IMR-90 (cell line): ENCODE measurements around the gene ERP44. TPM values are rescaled to one million over a fixed set of nuclear protein-coding genes. Genes with fewer than 3 reads are reported as not detected.
A peak's percentile ranks its signal among the peaks of the same experiment; 100 is the strongest.

Source experiments
- ATAC-seq: fragments of 200-7000 bp; cut with Tn5 transposase; 2 replicates; pipeline ENCODE4 v1.9.1; 2020; ENCODE audit warnings: low read depth, mild to moderate bottlenecking, moderate library complexity
- BruUV-seq: library from RNA; stranded (reverse); fragments of 400-500 nt; replicated peaks from 2 replicates; lab custom pipeline; 2021; lab: Mats Ljungman, UMichigan
- CTCF ChIA-PET: fragments of 300-600 bp; formaldehyde crosslinking; extraction: SDS; loops from one replicate; lab custom pipeline; 2021; ENCODE audit warnings: antibody characterized with exemption; lab: Yijun Ruan, JAX
- POLR2A ChIA-PET: fragments of 300-600 bp; sonication (Branson Sonifier 250); formaldehyde crosslinking; loops from one replicate; lab custom pipeline; 2022; ENCODE audit warnings: antibody characterized with exemption; ENCODE audit not compliant: unreplicated experiment; lab: Charles Lee
- DNase-seq: peaks from one replicate; pipeline ENCODE4 v3.0.0; 2013
- H2AFZ ChIP-seq: replicated peaks from 2 replicates; pipeline ENCODE3; 2013; ENCODE audit warnings: low read length, mild to moderate bottlenecking; ENCODE audit not compliant: poor library complexity
- H2AK5ac ChIP-seq: 2 replicates; pipeline ENCODE4 v1.6.1; 2013; ENCODE audit warnings: low read depth, low read length, inconsistent platforms
- H2AK9ac ChIP-seq: replicated peaks from 2 replicates; pipeline ENCODE3; 2013; ENCODE audit warnings: mild to moderate bottlenecking, low read depth, low read length, moderate library complexity; ENCODE audit not compliant: poor library complexity
- H2BK120ac ChIP-seq: 2 replicates; pipeline ENCODE4 v1.6.1; 2013; ENCODE audit warnings: low read depth, low read length, inconsistent platforms
- H2BK15ac ChIP-seq: 3 replicates; pipeline ENCODE4 v1.6.1; 2013; ENCODE audit warnings: low read depth, low read length, inconsistent platforms
- H2BK20ac ChIP-seq: 2 replicates; pipeline ENCODE4 v1.6.1; 2013; ENCODE audit warnings: low read depth, mild to moderate bottlenecking, inconsistent platforms, low read length, moderate library complexity
- H2BK5ac ChIP-seq: 2 replicates; pipeline ENCODE4 v1.6.1; 2013; ENCODE audit warnings: mild to moderate bottlenecking, low read depth, low read length, inconsistent platforms; ENCODE audit not compliant: poor library complexity, severe bottlenecking
- H3K14ac ChIP-seq: replicated peaks from 2 replicates; pipeline ENCODE4 v1.6.1; 2013; ENCODE audit warnings: low read depth, low read length, inconsistent platforms
- H3K18ac ChIP-seq: 2 replicates; pipeline ENCODE4 v1.6.1; 2013; ENCODE audit warnings: low read depth, low read length, control low read depth
- H3K23ac ChIP-seq: 2 replicates; pipeline ENCODE4 v1.6.1; 2013; ENCODE audit warnings: low read depth, low read length, inconsistent platforms
- H3K27ac ChIP-seq: 2 replicates; pipeline ENCODE4 v1.5.1; 2013; ENCODE audit warnings: mild to moderate bottlenecking, control low read depth, low read length; ENCODE audit not compliant: insufficient read depth
- H3K27me3 ChIP-seq: 2 replicates; pipeline ENCODE4 v1.6.1; 2013; ENCODE audit warnings: low read length; ENCODE audit not compliant: control insufficient read depth, insufficient read depth
- H3K36me3 ChIP-seq: 2 replicates; pipeline ENCODE4 v1.6.1; 2013; ENCODE audit warnings: low read length, mixed read lengths; ENCODE audit not compliant: control insufficient read depth, insufficient read depth
- H3K4ac ChIP-seq: 2 replicates; pipeline ENCODE4 v1.6.1; 2013; ENCODE audit warnings: low read depth, low read length, inconsistent platforms
- H3K4me1 ChIP-seq: 2 replicates; pipeline ENCODE4 v1.6.1; 2013; ENCODE audit warnings: low read length, mixed read lengths; ENCODE audit not compliant: control insufficient read depth, insufficient read depth
- H3K4me2 ChIP-seq: 2 replicates; pipeline ENCODE4 v1.6.1; 2013; ENCODE audit warnings: low read depth, mild to moderate bottlenecking, control low read depth, low read length, moderate library complexity
- H3K4me3 ChIP-seq: 2 replicates; pipeline ENCODE4 v1.5.1; 2013; ENCODE audit warnings: low read depth, mild to moderate bottlenecking, control low read depth, low read length, moderate library complexity; ENCODE audit not compliant: insufficient read depth
- H3K56ac ChIP-seq: 2 replicates; pipeline ENCODE4 v1.6.1; 2013; ENCODE audit warnings: low read length, inconsistent platforms; ENCODE audit not compliant: insufficient read depth; ENCODE audit errors: extremely low read depth
- H3K79me1 ChIP-seq, 2 experiments: 2 replicates each; pipeline ENCODE4 v1.6.1; 2013; ENCODE audit warnings: low read length in 2 of 2, inconsistent platforms in 1 of 2, low read depth in 1 of 2
- H3K9ac ChIP-seq: 2 replicates; pipeline ENCODE4 v1.6.1; 2013; ENCODE audit warnings: low read depth, low read length, control low read depth
- H3K9me1 ChIP-seq: 2 replicates; pipeline ENCODE4 v1.6.1; 2013; ENCODE audit warnings: low read length, inconsistent platforms; ENCODE audit not compliant: insufficient read depth
- H3K9me3 ChIP-seq: 2 replicates; pipeline ENCODE4 v1.6.1; 2013; ENCODE audit warnings: low read length; ENCODE audit not compliant: control insufficient read depth, insufficient read depth
- H4K20me1 ChIP-seq: 2 replicates; pipeline ENCODE4 v1.6.1; 2013; ENCODE audit warnings: low read length, inconsistent platforms; ENCODE audit not compliant: insufficient read depth
- H4K5ac ChIP-seq: 2 replicates; pipeline ENCODE4 v1.6.1; 2013; ENCODE audit warnings: mild to moderate bottlenecking, low read depth, low read length, control low read depth
- H4K8ac ChIP-seq, 2 experiments: 2 replicates each; pipeline ENCODE4 v1.6.1; 2013; ENCODE audit warnings: low read depth in 2 of 2, low read length in 2 of 2, control low read depth in 1 of 2, inconsistent platforms in 1 of 2
- H4K91ac ChIP-seq: 2 replicates; pipeline ENCODE4 v1.6.1; 2013; ENCODE audit warnings: low read depth, low read length, inconsistent platforms; ENCODE audit not compliant: insufficient read depth
- CEBPB ChIP-seq: IDR thresholded peaks from 2 replicates; pipeline ENCODE4 v1.6.1; 2012; ENCODE audit warnings: low read depth, low read length, improper control_type of control experiment
- CHD1 ChIP-seq: IDR thresholded peaks from 2 replicates; pipeline ENCODE4 v1.6.1; 2012; ENCODE audit warnings: low read depth, low read length, improper control_type of control experiment
- ELK1 ChIP-seq: fragments of 150-350 bp; IDR thresholded peaks from 2 replicates; pipeline ENCODE4 v1.6.1; 2016; ENCODE audit warnings: low read depth, mild to moderate bottlenecking, low read length, moderate library complexity, borderline replicate concordance
- MAFK ChIP-seq: IDR thresholded peaks from 2 replicates; pipeline ENCODE4 v1.6.1; 2012; ENCODE audit warnings: low read depth, low read length, improper control_type of control experiment
- MAZ ChIP-seq: IDR thresholded peaks from 2 replicates; pipeline ENCODE4 v1.6.1; 2012; ENCODE audit warnings: low read depth, mild to moderate bottlenecking, low read length, improper control_type of control experiment, moderate library complexity, borderline replicate concordance
- MXI1 ChIP-seq: IDR thresholded peaks from 2 replicates; pipeline ENCODE4 v1.6.1; 2012; ENCODE audit warnings: low read depth, mild to moderate bottlenecking, low read length, moderate library complexity, borderline replicate concordance
- NFE2L2 ChIP-seq: fragments of 150-350 bp; IDR thresholded peaks from 2 replicates; pipeline ENCODE4 v1.6.1; 2016; ENCODE audit warnings: low read depth, mild to moderate bottlenecking, low read length
- RCOR1 ChIP-seq: IDR thresholded peaks from 2 replicates; pipeline ENCODE4 v1.6.1; 2012; ENCODE audit warnings: mild to moderate bottlenecking, low read length, improper control_type of control experiment; ENCODE audit not compliant: insufficient replicate concordance
- RFX5 ChIP-seq: IDR thresholded peaks from 2 replicates; pipeline ENCODE4 v1.8.0; 2012; ENCODE audit warnings: low read depth, mild to moderate bottlenecking, low read length, moderate library complexity
- USF2 ChIP-seq: fragments of 150-350 bp; IDR thresholded peaks from 2 replicates; pipeline ENCODE4 v1.6.1; 2017; ENCODE audit warnings: mild to moderate bottlenecking, antibody characterized with exemption, low read length, low read depth
- WGBS, 2 experiments: methylation state at CpG; one replicate each; pipeline versions ENCODE4 v1.1.5 to v1.1.7; 2013; ENCODE audit warnings: missing lambda C conversion rate in 2 of 2; ENCODE audit not compliant: insufficient read length in 1 of 2; ENCODE audit errors: extremely low coverage in 2 of 2; 5-methylcytosine and 5-hydroxymethylcytosine counted together
- dilution Hi-C: fragments of 300-500 bp; cut with HindIII; formaldehyde crosslinking; loops from one replicate; pipeline ENCODE4 v1.14.3; 2018; ENCODE audit warnings: low sequenced_read_pairs; ENCODE audit not compliant: unreplicated experiment
- in situ Hi-C: fragments of 300-500 bp; cut with MboI; formaldehyde crosslinking; loops from 3 replicates; pipeline ENCODE4 v1.14.3; 2019; ENCODE audit warnings: low sequenced_read_pairs, inconsistent platforms, mixed read lengths
- intact Hi-C: fragments of 100-400 bp; cut with micrococcal nuclease; formaldehyde crosslinking; loops from 2 replicates; pipeline ENCODE4 v1.10.0; 2022
- polyA plus RNA-seq, 3 experiments: library from polyadenylated mRNA; depleted of rRNA; stranded (reverse); fragments of >200 nt; gene quantifications; 2 replicates each; pipeline ENCODE4 v1.2.3, GENCODE V29; 2012; ENCODE audit warnings: low replicate concordance in 1 of 3
- total RNA-seq: library from RNA; depleted of rRNA; stranded (reverse); fragments of >200 nt; gene quantifications from 2 replicates; pipeline ENCODE4 v1.2.3, GENCODE V29; 2012

Gene ERP44
- total and polyA plus RNA-seq, 2 of the 4 experiments (the other 2 are of a cell fraction): 9.1 to 13.5 TPM

- Histone ChIP-seq H3K36me3 (no peaks in the 10 kb centered on the region), H3K9me1 (no peaks in the 10 kb centered on the region), H2AK9ac (no peak overlapping the region), H3K4ac (no peak overlapping the region), H3K9ac (no peak overlapping the region), H4K8ac (no peak overlapping the region), H3K56ac (no peak overlapping the region), H3K79me1 (peaks cover 26 to 45% of the 10 kb centered on the region in 2 experiments), H3K14ac (no peak overlapping the region), H3K27me3 (no peaks in the 10 kb centered on the region), H3K23ac (no peak overlapping the region), H3K4me1 (peaks cover 8% of the 10 kb centered on the region), H2BK120ac (no peak overlapping the region), H2BK20ac (no peak overlapping the region), H4K20me1 (peaks cover 20% of the 10 kb centered on the region), H4K5ac (no peak overlapping the region), H2AFZ (no peak overlapping the region), H3K4me2 (no peak overlapping the region), H3K4me3 (no peak overlapping the region), H3K27ac (no peak overlapping the region), H3K18ac (no peak overlapping the region), H2BK15ac (no peak overlapping the region), H4K91ac (no peak overlapping the region), H2AK5ac (0 out of 2 replicates have a peak overlapping the region, but pooled peaks have one; percentile 39), H3K9me3 (no peaks in the 10 kb centered on the region), H2BK5ac (no peak overlapping the region)
- dilution Hi-C loops (no loop called here), in situ Hi-C loops (no loop called here), intact Hi-C loops (no loop called here)
- ChIA-PET POLR2A (no interaction called here), CTCF (no interaction called here)
- no peak for ATAC-seq
- TF ChIP-seq RFX5 (no peak), CHD1 (no peak), MAZ (no peak), USF2 (no peak), MXI1 (no peak), RCOR1 (no peak), MAFK (no peak), ELK1 (no peak), NFE2L2 (no peak), CEBPB (no peak)
- WGBS, 2 experiments: no CpG with 5 or more reads among the region's 2 CpGs
- BruUV-seq: no TSS peak
- no peak for DNase-seq
Observed at GRCh38 chr9:100071271-100071670, 27.5 kb downstream of the ERP44 start.
